Measurements from ENCODE around the gene UCN.

DNA sequence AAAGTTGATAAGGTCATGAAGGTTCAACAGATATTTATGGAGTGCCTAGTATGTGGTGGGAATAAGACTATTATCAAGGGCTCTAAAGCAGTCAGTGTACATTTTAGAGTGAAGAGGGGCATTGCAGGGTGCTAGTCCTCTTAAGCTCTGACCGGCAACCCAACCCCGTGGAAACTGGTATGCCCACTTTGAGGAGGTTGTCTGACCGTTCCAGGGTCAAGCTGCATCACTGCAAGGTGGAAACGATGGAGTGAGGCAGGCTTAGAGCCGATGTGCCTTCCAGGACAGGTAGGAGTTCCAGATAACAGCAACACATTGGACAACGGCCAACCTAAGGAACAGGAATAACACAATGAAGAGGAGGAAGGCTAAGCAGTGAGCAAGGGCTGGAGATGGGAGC lies 1.4 kb upstream of the UCN start:
- TF ChIP-seq, protein P1, sequence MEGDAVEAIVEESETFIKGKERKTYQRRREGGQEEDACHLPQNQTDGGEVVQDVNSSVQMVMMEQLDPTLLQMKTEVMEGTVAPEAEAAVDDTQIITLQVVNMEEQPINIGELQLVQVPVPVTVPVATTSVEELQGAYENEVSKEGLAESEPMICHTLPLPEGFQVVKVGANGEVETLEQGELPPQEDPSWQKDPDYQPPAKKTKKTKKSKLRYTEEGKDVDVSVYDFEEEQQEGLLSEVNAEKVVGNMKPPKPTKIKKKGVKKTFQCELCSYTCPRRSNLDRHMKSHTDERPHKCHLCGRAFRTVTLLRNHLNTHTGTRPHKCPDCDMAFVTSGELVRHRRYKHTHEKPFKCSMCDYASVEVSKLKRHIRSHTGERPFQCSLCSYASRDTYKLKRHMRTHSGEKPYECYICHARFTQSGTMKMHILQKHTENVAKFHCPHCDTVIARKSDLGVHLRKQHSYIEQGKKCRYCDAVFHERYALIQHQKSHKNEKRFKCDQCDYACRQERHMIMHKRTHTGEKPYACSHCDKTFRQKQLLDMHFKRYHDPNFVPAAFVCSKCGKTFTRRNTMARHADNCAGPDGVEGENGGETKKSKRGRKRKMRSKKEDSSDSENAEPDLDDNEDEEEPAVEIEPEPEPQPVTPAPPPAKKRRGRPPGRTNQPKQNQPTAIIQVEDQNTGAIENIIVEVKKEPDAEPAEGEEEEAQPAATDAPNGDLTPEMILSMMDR (conservative IDR thresholded peaks at IDR 0.05 in 1 of 2, IDR thresholded peaks at IDR 0.05 in 1 of 2; ENCODE audit: extremely low read depth in 1 of 2, insufficient read depth in 1 of 2, low read depth in 1 of 2, low read length in 2 of 2) = no peak
- no peak for TF ChIP-seq EZH2 (IDR thresholded peaks at IDR 0.05; ENCODE audit: borderline replicate concordance, low read length)
